ENCODE data around the gene CDC42BPA.

CDC42BPA gene

GRCh38 chr1:226943927-226944326 lies 374.4 kb downstream of the CDC42BPA start:
- no peak for TF ChIP-seq CTCF (IDR thresholded peaks at IDR 0.05; ENCODE audit: control extremely low read depth, extremely low read depth, low read depth, missing control alignments)
- ChIA-PET CTCF (interaction anchor here (1.2 kb wide), 1 partner anchor 31 kb away, joined by 5 read pairs; no protein-coding TSS in a partner anchor), POLR2A (no interaction called here)
- no peak for DNase-seq (ENCODE audit: extremely low spot score)

GRCh38 chr1:226943156-226943555 lies 375.1 kb downstream of the CDC42BPA start:
- ChIA-PET CTCF (interaction anchor here (0.6 to 1.2 kb wide), 3 partner anchors 22 to 988 kb away, joined by 3 to 5 read pairs (median 3); no protein-coding TSS in a partner anchor), POLR2A (no interaction called here)
- no peak for TF ChIP-seq CTCF (IDR thresholded peaks at IDR 0.05; ENCODE audit: control extremely low read depth, extremely low read depth, low read depth, missing control alignments)
- no peak for DNase-seq (ENCODE audit: extremely low spot score)

- POLR2A ChIA-PET, result no interaction called here
Observed at GRCh38 chr1:226942392-226942791, 375.9 kb downstream of the CDC42BPA start.

GRCh38 chr1:226940806-226941067 lies 377.6 kb downstream of the CDC42BPA start:
- TF ChIP-seq CTCF (IDR thresholded peaks at IDR 0.05; ENCODE audit: control extremely low read depth, extremely low read depth, low read depth, missing control alignments), result no peak
- ChIA-PET POLR2A (no interaction called here), CTCF (interaction anchor here (0.8 to 2.0 kb wide), 2 partner anchors 9 to 43 kb away, joined by 3 to 7 read pairs; no protein-coding TSS in a partner anchor)
- no peak for DNase-seq (ENCODE audit: extremely low spot score)

More at GRCh38 chr1:226942392-226942791, 375.9 kb downstream of the CDC42BPA start:
- CTCF ChIA-PET, result interaction anchor here (1.1 kb wide), 1 partner anchor 8 kb away, joined by 3 read pairs; no protein-coding TSS in a partner anchor
- no peak for TF ChIP-seq CTCF (IDR thresholded peaks at IDR 0.05; ENCODE audit: control extremely low read depth, extremely low read depth, low read depth, missing control alignments)
- no peak for DNase-seq (ENCODE audit: extremely low spot score)

GRCh38 chr1:226940029-226940805 lies 378.1 kb downstream of the CDC42BPA start, which contains the start of gene COQ8A:
TSS of gene COQ8A (plus strand) at chr1:226940294. CDS start at chr1:226961386, 21,092 bp downstream.
- peak; percentile 98 for DNase-seq (ENCODE audit: extremely low spot score)
- ChIA-PET POLR2A (no interaction called here), CTCF (interaction anchor here (0.8 to 2.0 kb wide), 2 partner anchors 10 to 43 kb away, joined by 3 to 7 read pairs; no protein-coding TSS in a partner anchor)
- TF ChIP-seq CTCF (IDR thresholded peaks at IDR 0.05; ENCODE audit: control extremely low read depth, extremely low read depth, low read depth, missing control alignments), result no peak
